Endothelial cell of umbilical vein (primary cell): ENCODE data around the gene MCF2L. TPM values are rescaled to one million over a fixed set of nuclear protein-coding genes. Genes with fewer than 3 reads are reported as not detected.

Experiments used
- BruUV-seq: library from RNA; stranded (reverse); fragments of 400-500 nt; replicated peaks from 2 replicates; lab custom pipeline; 2021; lab: Mats Ljungman, UMichigan
- CTCF ChIA-PET: fragments of 300-600, 350-600 bp; sonication (Branson Sonifier 250); formaldehyde crosslinking; loops from one replicate; lab custom pipeline; 2021; ENCODE audit warnings: antibody characterized with exemption, inconsistent platforms; lab: Charles Lee
- POLR2A ChIA-PET: fragments of 300-600, 350-600 bp; sonication (Branson Sonifier 250); formaldehyde crosslinking; loops from one replicate; lab custom pipeline; 2021; ENCODE audit warnings: antibody characterized with exemption, inconsistent platforms; lab: Charles Lee
- DNase-seq: peaks from one replicate; pipeline ENCODE4 v3.0.0-alpha.2; 2011; ENCODE audit warnings: low read depth, low spot score
- FAIRE-seq: peaks from 2 replicates; lab custom pipeline; 2011; peaks lifted over from hg19 to GRCh38; lab: Jason Lieb, UNC
- H2AFZ ChIP-seq: 2 replicates; pipeline ENCODE4 v1.6.0; 2012; ENCODE audit warnings: low read depth, low read length, control low read depth, inconsistent platforms
- H3K27ac ChIP-seq: 2 replicates; pipeline ENCODE4 v1.5.1; 2011; ENCODE audit warnings: low read depth, mild to moderate bottlenecking, control low read depth, low read length, moderate library complexity; ENCODE audit not compliant: insufficient read depth
- H3K27me3 ChIP-seq, 2 experiments: 2 replicates each; pipeline versions ENCODE4 v1.6.0 to v1.6.1; 2011; ENCODE audit warnings: low read length in 2 of 2, mixed read lengths in 1 of 2; ENCODE audit not compliant: control insufficient read depth in 2 of 2, insufficient read depth in 2 of 2
- H3K36me3 ChIP-seq, 2 experiments: 2 replicates in 1 of 2; 3 replicates in 1 of 2; pipeline ENCODE4 v1.5.1; 2011; ENCODE audit warnings: low read length in 2 of 2, mild to moderate bottlenecking in 1 of 2, moderate library complexity in 1 of 2; ENCODE audit not compliant: control insufficient read depth in 2 of 2, insufficient read depth in 2 of 2; ENCODE audit errors: extremely low read depth in 1 of 2
- H3K4me1 ChIP-seq: 3 replicates; pipeline ENCODE4 v1.5.1; 2011; ENCODE audit warnings: mild to moderate bottlenecking, low read length; ENCODE audit not compliant: control insufficient read depth, insufficient read depth; ENCODE audit errors: extremely low read depth
- H3K4me2 ChIP-seq: 2 replicates; pipeline ENCODE4 v1.6.1; 2011; ENCODE audit warnings: low read length, control low read depth, mixed read lengths; ENCODE audit not compliant: insufficient read depth
- H3K4me3 ChIP-seq, 3 experiments: fragments of 200-600 bp in 1 of 3; sonication (generic), shearing (Covaris generic) in 1 of 3; replicated peaks in 1 of 3; 2 replicates each; pipeline ENCODE4 v1.5.1; 2011 to 2016; ENCODE audit warnings: control low read depth in 3 of 3, low read length in 3 of 3, mild to moderate bottlenecking in 2 of 3, inconsistent platforms in 1 of 3, low read depth in 1 of 3, moderate library complexity in 1 of 3; ENCODE audit not compliant: insufficient read depth in 1 of 3
- H3K79me2 ChIP-seq: 2 replicates; pipeline ENCODE4 v1.6.0; 2012; ENCODE audit warnings: low read length, inconsistent platforms; ENCODE audit not compliant: control insufficient read depth, insufficient read depth
- H3K9ac ChIP-seq: replicated peaks from 2 replicates; pipeline ENCODE3; 2011; ENCODE audit warnings: low read length, control low read depth; ENCODE audit not compliant: insufficient read depth; ENCODE audit errors: extremely low read depth
- H3K9me1 ChIP-seq: replicated peaks from 3 replicates; pipeline ENCODE4 v1.6.0; 2011; ENCODE audit warnings: mild to moderate bottlenecking, low read length; ENCODE audit not compliant: control insufficient read depth, insufficient read depth; ENCODE audit errors: extremely low read depth
- H3K9me3 ChIP-seq: replicated peaks from 2 replicates; pipeline ENCODE4 v1.5.1; 2012; ENCODE audit warnings: low read length, inconsistent platforms; ENCODE audit not compliant: control insufficient read depth, insufficient read depth
- H4K20me1 ChIP-seq: replicated peaks from 2 replicates; pipeline ENCODE3; 2011; ENCODE audit warnings: mild to moderate bottlenecking, low read length; ENCODE audit not compliant: control insufficient read depth, insufficient read depth; ENCODE audit errors: extremely low read depth
- CTCF ChIP-seq, 2 donors: IDR thresholded peaks; 1 replicate in 1 of 2; 2 replicates in 1 of 2; pipeline ENCODE4 v1.5.1; 2011; ENCODE audit warnings: low read length in 2 of 2, mild to moderate bottlenecking in 2 of 2, moderate library complexity in 2 of 2, control low read depth in 1 of 2, inconsistent platforms in 1 of 2, low read depth in 1 of 2; ENCODE audit not compliant: insufficient read depth in 1 of 2; ENCODE audit errors: extremely low read depth in 1 of 2
- EZH2 ChIP-seq: IDR thresholded peaks from 2 replicates; pipeline ENCODE4 v1.6.1; 2012; ENCODE audit warnings: borderline replicate concordance, low read depth, mild to moderate bottlenecking, moderate library complexity, low read length, inconsistent platforms; ENCODE audit not compliant: severe bottlenecking
- FOS ChIP-seq: IDR thresholded peaks from 2 replicates; pipeline ENCODE4 v1.6.1; 2011; ENCODE audit warnings: mild to moderate bottlenecking, low read length, moderate library complexity, borderline replicate concordance; ENCODE audit not compliant: insufficient read depth
- GATA2 ChIP-seq: IDR thresholded peaks from 2 replicates; pipeline ENCODE4 v1.7.0; 2011; ENCODE audit warnings: low read depth, mild to moderate bottlenecking, moderate library complexity, mixed read lengths, low read length; ENCODE audit not compliant: insufficient read length, insufficient read depth
- JUN ChIP-seq: IDR thresholded peaks from 2 replicates; pipeline ENCODE4 v1.6.1; 2011; ENCODE audit warnings: borderline replicate concordance, low read depth; ENCODE audit not compliant: insufficient read length, insufficient read depth
- MAX ChIP-seq: IDR thresholded peaks from 2 replicates; pipeline ENCODE4 v1.6.1; 2011; ENCODE audit not compliant: insufficient read depth, insufficient read length
- MYC ChIP-seq: IDR thresholded peaks from one replicate; pipeline ENCODE4 v1.6.1; 2011; ENCODE audit warnings: mild to moderate bottlenecking, low read depth, low read length
- POLR2A ChIP-seq: IDR thresholded peaks from 2 replicates; pipeline ENCODE4 v1.6.1; 2012; ENCODE audit warnings: low read depth, mild to moderate bottlenecking, control low read depth, low read length
- POLR2AphosphoS5 ChIP-seq: IDR thresholded peaks from 2 replicates; pipeline ENCODE4 v1.6.1; 2012; ENCODE audit warnings: low read depth, mild to moderate bottlenecking, control low read depth, low read length, moderate library complexity; ENCODE audit not compliant: insufficient read depth
- dilution Hi-C: fragments of 300-500 bp; cut with MboI; formaldehyde crosslinking; loops from one replicate; pipeline ENCODE4 v1.15.0; 2019; ENCODE audit warnings: low sequenced_read_pairs; ENCODE audit not compliant: extremely low pct_ligation_motif_present
- intact Hi-C: fragments of 100-400 bp; cut with micrococcal nuclease; formaldehyde crosslinking; loops from one replicate; pipeline ENCODE4 v1.10.0; 2022
- polyA plus RNA-seq, 4 experiments: library from polyadenylated mRNA; depleted of rRNA in 3 of 4; stranded (reverse) in 3 of 4; unstranded in 1 of 4; fragments of >200 nt; gene quantifications; 2 replicates each; pipeline versions ENCODE4 v1.2.1 to v1.2.3, GENCODE V29; 2011 to 2012; ENCODE audit warnings: missing spikeins in 1 of 4
- total RNA-seq: library from RNA; stranded (reverse); gene quantifications from 2 replicates; pipeline ENCODE4 v1.2.3, GENCODE V29; 2021

Gene MCF2L
- total and polyA plus RNA-seq, 2 donors (not counting 3 experiments of a cell fraction or from before 2014, with no cell fraction given) = 0.33 to 0.58 TPM

- H3K4me3 ChIP-seq = no peak overlapping the region
- dilution Hi-C loops (no loop called here), intact Hi-C loops (no loop called here)
- no peaks in the 10 kb centered on the region for H3K27me3 ChIP-seq
- H3K27ac ChIP-seq = no peak overlapping the region
- H2AFZ ChIP-seq = no peak overlapping the region
- CTCF ChIA-PET = interaction anchor here (1.3 kb wide), 1 partner anchor 72 kb away, joined by 5 read pairs; no protein-coding TSS in a partner anchor
- BruUV-seq = no TSS peak
- DNase-seq (no peak), FAIRE-seq (no peak)
- H4K20me1 ChIP-seq = no peaks in the 10 kb centered on the region
- H3K9me3 ChIP-seq = no peaks in the 10 kb centered on the region
- H3K4me2 ChIP-seq = no peak overlapping the region
- no peak overlapping the region for H3K9ac ChIP-seq
- H3K4me1 ChIP-seq = no peaks in the 10 kb centered on the region
- POLR2A ChIA-PET = no interaction called here
- H3K79me2 ChIP-seq = no peaks in the 10 kb centered on the region
- no peaks in the 10 kb centered on the region for H3K36me3 ChIP-seq
- H3K9me1 ChIP-seq = no peaks in the 10 kb centered on the region
- no peak for TF ChIP-seq CTCF (IDR thresholded peaks at IDR 0.05; ENCODE audit: extremely low read depth in 1 of 2, insufficient read depth in 1 of 2, low read depth in 1 of 2, low read length in 2 of 2)
- no peak for TF ChIP-seq MAX
- no peak for TF ChIP-seq MYC
- TF ChIP-seq POLR2AphosphoS5 = no peak
- no peak for TF ChIP-seq GATA2
- no peak for TF ChIP-seq POLR2A
- no peak for TF ChIP-seq JUN
- no peak for TF ChIP-seq FOS
- no peak for TF ChIP-seq EZH2
Measured at GRCh38 chr13:113014752-113015745, 46.0 kb downstream of the MCF2L start.
